Hematopoietic multipotent progenitor cell treated with erythropoietin and hydrocortisone succinate and interleukin-3 and kit ligand, for 15 days (in vitro differentiated cells): ENCODE data around the gene TJP2.

Experiments
- DNase-seq: peaks from one replicate; pipeline ENCODE4 v3.0.0-alpha.2; 2015; ENCODE audit warnings: low spot score

Gene TJP2

GRCh38 chr9:69232135-69232534, 58.1 kb downstream of the TJP2 start:
- no peak for DNase-seq

DNA sequence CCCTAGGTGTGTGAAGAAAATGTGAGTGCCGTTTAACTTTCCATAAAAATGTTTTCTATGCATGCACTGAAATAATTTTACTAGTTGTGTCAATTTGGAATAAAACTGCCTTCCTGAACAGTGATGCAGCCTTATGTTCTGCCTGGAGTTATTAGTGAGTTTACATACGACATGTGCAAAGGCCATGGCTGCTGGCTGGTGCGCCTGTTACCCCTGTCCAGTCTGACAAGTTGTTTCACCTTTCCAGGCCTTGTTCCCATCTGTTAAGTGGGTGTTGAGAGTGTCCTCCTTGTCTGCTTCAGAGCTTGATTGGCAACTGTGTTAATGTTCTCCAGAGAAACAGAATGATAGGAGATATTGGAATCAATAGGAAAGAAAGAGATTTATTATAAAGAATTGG, 60.6 kb downstream of the TJP2 start:
- DNase-seq = no peak

DNA sequence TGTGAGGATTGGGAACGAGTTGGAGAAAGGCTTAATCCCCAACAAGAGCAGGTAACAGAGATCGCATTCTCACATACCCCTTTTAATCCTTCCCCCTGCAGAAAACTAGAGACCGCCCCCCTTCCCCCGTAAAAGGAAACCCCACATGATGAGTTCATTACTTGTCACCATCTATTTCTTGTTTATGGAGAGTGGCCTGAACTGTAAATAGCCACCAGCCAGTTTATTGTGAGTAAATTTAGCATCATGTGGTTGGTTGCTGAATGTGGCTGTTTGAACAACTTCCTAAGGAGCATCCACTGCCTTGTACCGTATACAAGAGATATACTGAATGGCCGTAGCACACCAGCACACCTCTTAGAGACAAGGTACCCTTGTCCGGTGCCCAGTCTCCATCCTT, 62.1 kb downstream of the TJP2 start:
- no peak for DNase-seq

GRCh38 chr9:69237702-69238295, 63.7 kb downstream of the TJP2 start:
- DNase-seq = no peak

DNA sequence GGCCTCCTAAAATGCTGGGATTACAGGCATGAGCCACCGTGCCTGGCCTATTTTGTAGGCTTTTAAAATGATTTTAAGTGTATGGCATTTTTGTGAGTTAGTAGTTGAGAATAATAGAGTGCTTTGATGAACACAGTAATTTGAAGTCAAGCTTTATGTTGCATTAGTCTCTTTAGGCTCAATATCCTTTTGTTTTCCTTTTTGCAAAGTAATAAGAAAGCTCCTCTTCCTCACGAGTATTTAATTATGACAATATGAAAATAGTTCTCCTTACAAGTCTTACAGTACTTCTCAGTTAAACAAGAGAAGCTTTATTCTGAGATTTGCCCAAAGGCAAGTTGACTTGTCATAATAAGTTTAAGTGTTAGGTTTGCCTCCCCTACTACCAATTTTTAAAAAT, 69.0 kb downstream of the TJP2 start:
- no peak for DNase-seq

DNA sequence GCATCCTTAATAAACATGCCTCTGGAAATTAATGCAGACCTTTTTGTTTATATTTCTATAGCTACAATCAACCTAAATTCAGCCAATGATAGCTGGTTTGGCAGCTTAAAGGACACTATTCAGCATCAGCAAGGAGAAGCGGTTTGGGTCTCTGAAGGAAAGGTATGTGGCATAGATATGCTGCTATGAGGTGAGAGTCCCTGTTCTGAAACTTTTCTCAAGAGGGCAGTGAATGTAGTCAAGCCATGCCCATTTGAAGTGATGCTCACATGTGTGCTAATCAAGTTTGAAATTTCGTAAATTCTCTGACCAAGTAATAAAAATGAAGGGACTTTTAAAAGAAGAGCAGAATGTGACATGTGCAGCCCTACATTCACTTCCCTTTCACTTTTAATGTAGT, 72.6 kb downstream of the TJP2 start:
- no peak for DNase-seq

DNA sequence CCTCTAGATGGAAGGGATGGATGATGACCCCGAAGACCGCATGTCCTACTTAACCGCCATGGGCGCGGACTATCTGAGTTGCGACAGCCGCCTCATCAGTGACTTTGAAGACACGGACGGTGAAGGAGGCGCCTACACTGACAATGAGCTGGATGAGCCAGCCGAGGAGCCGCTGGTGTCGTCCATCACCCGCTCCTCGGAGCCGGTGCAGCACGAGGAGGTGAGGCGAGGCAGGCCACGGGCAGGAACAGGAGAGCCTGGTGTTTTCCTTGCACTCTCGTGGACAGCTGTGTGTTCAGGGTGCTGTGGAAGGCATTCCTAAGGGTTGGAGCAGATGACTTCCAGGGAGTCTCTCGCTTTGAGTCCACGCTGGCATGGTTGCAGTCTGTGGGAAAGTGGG, 73.9 kb downstream of the TJP2 start:
- no peak for DNase-seq

GRCh38 chr9:69249337-69249736, 75.3 kb downstream of the TJP2 start:
- no peak for DNase-seq

DNA sequence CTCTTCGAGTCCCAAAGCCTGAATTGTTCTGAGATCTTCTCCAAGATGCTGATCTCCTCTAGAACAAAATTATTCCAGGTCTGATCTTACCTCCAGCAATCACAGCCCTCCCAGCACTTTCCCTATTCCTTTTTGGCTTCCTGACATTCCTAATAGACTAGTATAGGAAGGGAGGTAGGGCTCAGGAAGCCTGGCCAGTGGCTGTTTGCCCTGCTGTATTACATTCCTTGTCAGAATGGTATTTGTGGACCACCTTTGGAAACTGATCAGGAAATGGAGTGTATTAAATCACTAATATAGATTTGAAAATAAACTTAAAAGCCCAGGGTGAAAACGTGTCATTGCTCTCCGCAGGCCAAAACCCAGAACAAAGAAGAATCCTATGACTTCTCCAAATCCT, 76.6 kb downstream of the TJP2 start:
- DNase-seq = no peak

GRCh38 chr9:69252436-69252835, 78.4 kb downstream of the TJP2 start:
- no peak for DNase-seq

- DNase-seq = no peak
Measured at GRCh38 chr9:69253057-69253456, 79.0 kb downstream of the TJP2 start.

DNA sequence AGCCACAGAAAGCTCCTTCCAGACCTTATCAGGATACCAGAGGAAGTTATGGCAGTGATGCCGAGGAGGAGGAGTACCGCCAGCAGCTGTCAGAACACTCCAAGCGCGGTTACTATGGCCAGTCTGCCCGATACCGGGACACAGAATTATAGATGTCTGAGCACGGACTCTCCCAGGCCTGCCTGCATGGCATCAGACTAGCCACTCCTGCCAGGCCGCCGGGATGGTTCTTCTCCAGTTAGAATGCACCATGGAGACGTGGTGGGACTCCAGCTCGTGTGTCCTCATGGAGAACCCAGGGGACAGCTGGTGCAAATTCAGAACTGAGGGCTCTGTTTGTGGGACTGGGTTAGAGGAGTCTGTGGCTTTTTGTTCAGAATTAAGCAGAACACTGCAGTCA, 80.1 kb downstream of the TJP2 start:
- no peak for DNase-seq

DNA sequence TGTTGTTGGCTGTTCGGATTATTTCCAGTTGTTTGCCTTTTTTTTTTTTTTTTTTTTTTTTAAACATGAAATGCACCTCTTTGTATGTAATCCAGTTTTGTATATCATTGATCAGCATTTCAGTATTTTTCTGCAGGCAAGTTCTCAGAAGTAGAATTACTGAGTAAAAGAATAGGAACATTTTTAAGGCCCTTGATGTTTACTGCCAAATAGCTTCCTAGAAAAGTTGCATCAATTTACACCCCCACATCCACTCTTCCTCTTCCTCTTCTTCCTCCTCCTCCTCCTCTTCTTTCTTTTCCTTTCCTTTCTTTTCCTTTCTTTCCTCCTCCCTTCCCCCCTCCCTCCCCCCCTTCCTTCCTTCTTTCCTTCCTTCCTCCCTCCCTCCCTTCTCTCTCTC, 81.5 kb downstream of the TJP2 start:
- DNase-seq = no peak

GRCh38 chr9:69258551-69258950, 84.5 kb downstream of the TJP2 start:
- no peak for DNase-seq

- no peak for DNase-seq
Measured at GRCh38 chr9:69260161-69260560, 86.1 kb downstream of the TJP2 start.

DNA sequence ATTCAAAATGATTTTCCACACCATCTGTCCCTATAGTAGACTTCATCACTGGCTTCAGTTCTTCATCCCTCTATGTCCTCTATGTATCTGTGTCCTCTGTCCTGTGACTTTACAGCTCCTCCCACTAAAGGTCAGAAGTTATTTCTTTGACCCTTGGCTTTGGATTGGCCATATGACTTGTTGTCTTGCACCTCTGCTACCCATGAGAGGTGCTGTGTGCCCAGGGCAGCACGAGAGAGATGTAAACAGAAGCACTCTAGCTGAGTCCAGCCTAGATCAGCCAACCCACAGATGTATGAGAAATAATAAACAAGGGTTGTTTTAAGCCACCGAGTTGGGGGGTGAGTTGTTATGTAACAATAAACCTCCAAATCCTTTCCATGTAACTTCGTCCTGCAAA, 87.6 kb downstream of the TJP2 start:
- DNase-seq = no peak

DNA sequence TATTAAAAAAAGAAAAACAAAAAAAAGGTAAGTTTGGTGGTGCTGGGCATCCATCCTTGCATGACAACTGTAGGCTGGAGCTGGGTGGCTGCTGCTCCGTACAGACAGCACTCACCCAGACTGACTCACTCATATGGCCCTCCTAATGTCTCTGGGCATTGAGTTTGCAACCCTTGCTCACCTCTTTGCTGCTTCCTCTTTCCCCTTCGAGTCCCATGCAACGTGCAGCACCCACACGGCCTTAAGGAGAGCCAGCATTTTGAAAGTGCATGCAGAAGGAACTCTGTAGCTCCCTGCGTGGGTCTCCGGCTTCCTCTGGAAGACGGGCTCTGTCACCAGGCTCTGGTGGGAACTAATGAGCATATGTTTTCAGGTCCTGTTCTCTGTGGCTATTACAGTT, 90.4 kb downstream of the TJP2 start:
- no peak for DNase-seq

- DNase-seq = no peak
Measured at GRCh38 chr9:69265891-69266290, 91.8 kb downstream of the TJP2 start.

DNA sequence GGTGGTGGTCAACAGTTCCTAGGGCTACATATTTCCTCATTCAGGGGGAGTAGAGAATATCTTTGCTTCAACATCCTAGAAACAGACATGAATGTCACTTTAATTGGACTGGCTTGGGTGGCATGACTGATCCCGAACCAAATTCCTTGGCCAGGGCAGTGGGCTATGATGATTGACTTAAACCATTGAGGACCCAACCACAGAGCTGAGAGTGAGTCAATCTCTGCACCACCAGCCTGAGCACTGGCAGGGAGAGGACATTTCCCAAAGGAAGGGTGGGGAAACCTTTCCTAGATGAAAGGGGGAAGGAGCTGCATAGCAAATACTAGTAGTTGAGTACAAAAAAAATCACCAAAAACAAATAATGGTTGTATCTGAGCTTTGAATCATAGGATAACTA, 98.1 kb downstream of the TJP2 start:
- DNase-seq = no peak

DNA sequence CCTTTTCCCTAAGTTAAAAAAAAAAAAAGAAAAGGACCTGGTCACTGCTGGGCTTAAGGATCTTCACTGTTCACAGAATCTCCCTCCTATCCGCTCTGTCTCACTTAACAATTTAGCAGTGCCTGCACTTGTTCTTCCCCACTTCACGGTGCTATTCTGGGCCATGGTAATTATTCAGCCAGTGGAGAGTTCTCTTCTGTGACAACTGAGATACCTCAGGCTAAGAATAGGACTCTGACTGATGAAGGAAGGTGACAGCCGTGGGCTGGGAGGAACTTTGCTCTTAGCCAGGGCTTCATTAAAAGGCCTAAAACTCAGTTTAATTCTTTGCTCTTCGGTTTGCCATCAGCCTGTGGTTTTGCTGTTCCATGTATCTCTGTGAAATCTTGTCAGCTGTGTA, 99.1 kb downstream of the TJP2 start:
- no peak for DNase-seq

DNA sequence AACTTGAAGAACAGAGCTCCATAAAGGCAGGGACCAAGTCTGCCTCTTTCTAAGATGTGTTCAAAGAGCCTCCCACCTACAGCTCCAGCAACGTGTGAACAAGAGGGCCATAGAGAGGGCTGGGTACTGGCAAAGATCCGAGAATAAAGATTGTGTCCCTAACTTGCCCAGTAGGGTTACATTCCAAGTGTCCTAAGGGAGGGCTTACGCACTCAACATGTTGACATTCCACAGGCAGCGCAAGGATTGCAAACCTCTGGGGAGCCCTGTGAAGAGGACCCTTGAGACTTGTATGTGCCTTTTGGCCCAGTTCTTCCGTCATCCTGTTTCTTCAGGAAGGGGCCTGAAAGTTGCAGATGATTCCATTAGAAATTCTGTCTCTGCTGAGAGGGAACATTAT, 102.7 kb downstream of the TJP2 start:
- DNase-seq = no peak

DNA sequence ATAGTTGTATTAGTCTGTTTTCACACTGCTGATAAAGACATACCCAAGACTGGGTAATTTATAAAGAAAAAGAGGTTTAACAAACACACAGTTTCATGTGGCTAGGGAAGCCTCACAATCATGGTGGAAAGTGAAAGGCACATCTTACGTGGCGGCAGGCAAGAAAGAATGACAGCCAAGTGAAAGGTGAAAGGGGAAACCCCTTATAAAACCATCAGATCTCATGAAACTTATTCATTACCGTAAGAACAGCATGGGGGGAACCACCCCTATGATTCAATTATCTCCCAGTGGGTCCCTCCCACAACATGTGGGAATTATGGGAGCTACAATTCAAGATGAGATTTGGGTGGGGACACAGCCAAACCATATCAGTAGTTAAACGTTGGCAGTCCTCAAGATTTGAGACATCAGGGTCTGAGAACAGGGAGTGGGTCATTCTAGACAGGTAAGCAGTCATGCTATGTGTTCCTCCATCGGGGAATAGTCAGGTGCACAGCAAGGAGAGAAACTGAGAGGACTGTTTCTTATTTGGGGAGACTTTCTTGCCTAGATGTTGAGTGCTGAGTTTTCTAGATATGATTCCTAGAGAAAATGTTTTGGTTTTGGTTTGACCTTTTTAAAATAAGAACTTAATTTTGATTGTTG, 105.1 kb downstream of the TJP2 start:
- DNase-seq = no peak

GRCh38 chr9:69279733-69280132, 105.7 kb downstream of the TJP2 start:
- no peak for DNase-seq

GRCh38 chr9:69283003-69283402, 108.9 kb downstream of the TJP2 start:
- DNase-seq = no peak
